Heart right ventricle (tissue), 16 donors: ENCODE results near the gene MOB1A. TPM values are rescaled to one million over a fixed set of nuclear protein-coding genes. Genes with fewer than 3 reads are reported as not detected.

Source experiments
- ATAC-seq, 8 donors: fragments of 200-7000 bp; cut with Tn5 transposase; one replicate each; pipeline ENCODE4 v1.9.1; 2020; ENCODE audit warnings: mild to moderate bottlenecking in 8 of 8, moderate library complexity in 8 of 8, moderate number of reproducible peaks in 1 of 8
- DNase-seq, 2 donors: peaks; one replicate each; pipeline ENCODE4 v3.0.0-alpha.2; 2020
- H3K27ac ChIP-seq, 10 donors: fragments of 200-600 bp; sonication (generic) in 2 of 10; one replicate each; pipeline versions ENCODE4 v1.5.0 to v1.8.0; 2020 to 2022; ENCODE audit warnings: mild to moderate bottlenecking in 3 of 10
- H3K27me3 ChIP-seq, 7 donors: fragments of 200-600 bp; one replicate each; pipeline ENCODE4 v1.8.0; 2021 to 2022; ENCODE audit warnings: mild to moderate bottlenecking in 2 of 7
- H3K36me3 ChIP-seq, 9 donors: fragments of 200-600 bp; sonication (generic) in 1 of 9; one replicate each; pipeline versions ENCODE4 v1.5.0 to v1.8.0; 2020 to 2022; ENCODE audit warnings: mild to moderate bottlenecking in 2 of 9
- H3K4me1 ChIP-seq, 9 donors: fragments of 200-600 bp; sonication (generic) in 1 of 9; one replicate each; pipeline versions ENCODE4 v1.5.0 to v1.8.0; 2020 to 2022; ENCODE audit warnings: mild to moderate bottlenecking in 4 of 9
- H3K4me3 ChIP-seq, 10 donors: fragments of 200-600 bp; sonication (generic) in 2 of 10; one replicate each; pipeline versions ENCODE4 v1.5.0 to v1.8.0; 2020 to 2022; ENCODE audit warnings: mild to moderate bottlenecking in 7 of 10, moderate library complexity in 2 of 10
- H3K9me3 ChIP-seq, 11 donors: fragments of 200-600 bp in 10 of 11; sonication (generic) in 2 of 11; one replicate each; pipeline versions ENCODE4 v1.5.0 to v1.8.0; 2013 to 2022; ENCODE audit warnings: mild to moderate bottlenecking in 2 of 11, control low read depth in 1 of 11, moderate library complexity in 1 of 11
- CTCF ChIP-seq, 9 donors: fragments of 200-600 bp; sonication (generic) in 2 of 9; IDR thresholded peaks; one replicate each; pipeline versions ENCODE4 v1.5.0 to v1.8.0; 2021 to 2022; ENCODE audit warnings: antibody characterized with exemption in 9 of 9, mild to moderate bottlenecking in 5 of 9, moderate library complexity in 1 of 9
- WGBS, 2 donors: extraction: QIAGEN DNeasy Blood & Tissue Kit; methylation state at CpG; one replicate each; pipeline ENCODE4 v1.1.7; 2013; ENCODE audit warnings: inconsistent platforms in 1 of 2; 5-methylcytosine and 5-hydroxymethylcytosine counted together
- intact Hi-C, 10 donors: fragments of 100-400 bp; cut with DNase I; formaldehyde crosslinking; loops; one replicate each; pipeline versions ENCODE4 v1.11.1 to v1.14.2; 2022
- long read RNA-seq, 3 donors: library from polyadenylated mRNA; unstranded; transcript quantifications; one replicate each; pipeline ENCODE4 v2.0.0, GENCODE V29; 2020 to 2021
- polyA plus RNA-seq, 2 donors: library from polyadenylated mRNA; stranded (reverse); fragments of 200-250 nt; gene quantifications; one replicate each; pipeline ENCODE4 v1.2.3, GENCODE V29; 2013
- total RNA-seq, 10 donors: library from RNA; stranded (reverse); fragmentation: NEBNext Ultra II Directional in 3 of 10; extraction: Animal tissue kit (Norgen Biotek cat#: 25700) in 3 of 10; gene quantifications; one replicate each; pipeline versions ENCODE4 v1.2.1 to v1.2.4, GENCODE V29; 2021 to 2023
- donor health status: Arrhythmogenic right ventricular cardiomyopathy.
- donor health status: ischemic (EF 13 %, LVEDD 7.1; RV severe dilation, severe dysfunction).
- donor health status: healthy with polysubstance abuse.
- donor health status: DM: no; HTN: yes; CAD: no.
- donor health status: DM: no; HTN: no; CAD: no.
- donor health status: ischemic (EF 25% LVEDD 6.9; RV normal size, moderate dysfunction).
- donor health status: ischemic (EF 25% LVEDD 5.7; RV mildly dilated, moderate dysfunction).
- donor health status: healthy.
- donor health status: DM: yes; HTN: yes; CAD: no.
- donor health status: Ischemic cardiomyopathy.
- donor health status: ischemic (EF 35%, LVEDD 5.7; RV mildly dilated, moderate dysfunction).
- donor health status: nonischemic (EF 11% LVEDD 7.7; RV severe dilation, severe dysfunction).
- donor health status: DM: yes; HTN: yes; CAD: no.
- donor health status: PGD.
- donor health status: ischemic (EF 29% LVEDD 5.4; RV normal size, mild dysfunction).
- donor health status: nonischemic (EF 23%, LVEDD 6.1; RV moderate dilation, normal function).

MOB1A gene
- 10 to 100 TPM; 45.8 to 75.0 (median 58.2) TPM for total RNA-seq
- polyA plus RNA-seq = 10 to 100 TPM; 14.2 to 16.5 TPM
- long read RNA-seq, donor 1, full-length matches to known transcripts = 22 of 31 reads
- long read RNA-seq, donor 1, partial matches to known transcripts = 6 of 31 reads
- long read RNA-seq, donor 1, other reads (novel, unspliced or antisense) = 3 of 31 reads
- long read RNA-seq, donor 2, full-length matches to known transcripts = 27 of 39 reads
- long read RNA-seq, donor 2, partial matches to known transcripts = 4 of 39 reads
- long read RNA-seq, donor 2, other reads (novel, unspliced or antisense) = 8 of 39 reads
- long read RNA-seq, donor 3, full-length matches to known transcripts = 110 of 145 reads
- long read RNA-seq, donor 3, partial matches to known transcripts = 2 of 145 reads
- long read RNA-seq, donor 3, other reads (novel, unspliced or antisense) = 33 of 145 reads

GRCh38 chr2:74178211-74179062 lies at the start of gene MOB1A:
Gene MOB1A (minus strand): TSS chr2:74178879. CDS start chr2:74178674, 205 bp downstream.
- no peaks in the 10 kb centered on the region for H3K36me3 ChIP-seq
- peaks cover 3 to 66% (median 33%) of the 10 kb centered on the region in 9 donors for H3K4me1 ChIP-seq
- H3K9me3 ChIP-seq = no peaks in the 10 kb centered on the region
- ATAC-seq (peak; percentile 98 to 100 (median 99)), DNase-seq (peak; percentile 98 to 99)
- peak within 1 kb of the TSS; percentile 82 to 97 (median 94) for H3K27ac ChIP-seq
- TF ChIP-seq CTCF (IDR thresholded peaks at IDR 0.05) = peak in 1 of 9 donors; percentile 10
- intact Hi-C loops = loop anchor here in 1 of 10 donors (2.0 kb wide), 1 partner anchor 20 kb away; the partner anchor contains the start of gene MTHFD2
- 0 to 1% methylated on average over 78 to 84 of the region's 84 CpGs for WGBS, 2 donors
- peak within 1 kb of the TSS; percentile 75 to 95 (median 88) for H3K4me3 ChIP-seq
- no peaks in the 10 kb centered on the region for H3K27me3 ChIP-seq

GRCh38 chr2:74227646-74228045 lies 49.0 kb upstream of the MOB1A start:
- Histone ChIP-seq H3K4me3 (peak overlapping the region in 6 of 10 donors; percentile 21 to 44 (median 35)), H3K27me3 (no peaks in the 10 kb centered on the region), H3K9me3 (no peaks in the 10 kb centered on the region), H3K4me1 (peaks cover 0 to 27% (median 9%) of the 10 kb centered on the region in 9 donors), H3K36me3 (no peaks in the 10 kb centered on the region), H3K27ac (peak overlapping the region in 7 of 10 donors; percentile 22 to 87 (median 77))
- 71 to 78% methylated on average over 5 of the region's 5 CpGs for WGBS, 2 donors
- DNase-seq (no peak), ATAC-seq (peak in 4 of 8 donors; percentile 24 to 50 (median 29))
- intact Hi-C loops = no loop called here
- TF ChIP-seq CTCF (IDR thresholded peaks at IDR 0.05) = peak in 3 of 9 donors; percentile 15 to 22 (median 18)

GRCh38 chr2:74226648-74227213 lies 48.1 kb upstream of the MOB1A start:
- H3K27ac ChIP-seq = peak overlapping the region in 9 of 10 donors; percentile 44 to 87 (median 77)
- intact Hi-C loops = no loop called here
- H3K4me1 ChIP-seq = peaks cover 0 to 27% (median 9%) of the 10 kb centered on the region in 9 donors
- ATAC-seq (peak; percentile 75 to 89 (median 81)), DNase-seq (peak; percentile 54 to 57)
- no peak for TF ChIP-seq CTCF (IDR thresholded peaks at IDR 0.05)
- peaks cover 0 to 4% (median 0%) of the 10 kb centered on the region in 9 donors for H3K36me3 ChIP-seq
- no peaks in the 10 kb centered on the region for H3K27me3 ChIP-seq
- 38 to 65% methylated on average over 21 of the region's 21 CpGs for WGBS, 2 donors
- H3K4me3 ChIP-seq = peak overlapping the region in 8 of 10 donors; percentile 7 to 44 (median 34)
- H3K9me3 ChIP-seq = no peaks in the 10 kb centered on the region
